ENCODE measurements around the gene MPL. TPM values are rescaled to one million over a fixed set of nuclear protein-coding genes. Genes with fewer than 3 reads are reported as not detected.
"Not testable (repeated sequence)": the region's sequence is repeated elsewhere in the genome, so short reads cannot be mapped to it uniquely, and the experiment has no call there.

MPL gene
- polyA plus RNA-seq, 1 donor: 0.83 TPM

DNA sequence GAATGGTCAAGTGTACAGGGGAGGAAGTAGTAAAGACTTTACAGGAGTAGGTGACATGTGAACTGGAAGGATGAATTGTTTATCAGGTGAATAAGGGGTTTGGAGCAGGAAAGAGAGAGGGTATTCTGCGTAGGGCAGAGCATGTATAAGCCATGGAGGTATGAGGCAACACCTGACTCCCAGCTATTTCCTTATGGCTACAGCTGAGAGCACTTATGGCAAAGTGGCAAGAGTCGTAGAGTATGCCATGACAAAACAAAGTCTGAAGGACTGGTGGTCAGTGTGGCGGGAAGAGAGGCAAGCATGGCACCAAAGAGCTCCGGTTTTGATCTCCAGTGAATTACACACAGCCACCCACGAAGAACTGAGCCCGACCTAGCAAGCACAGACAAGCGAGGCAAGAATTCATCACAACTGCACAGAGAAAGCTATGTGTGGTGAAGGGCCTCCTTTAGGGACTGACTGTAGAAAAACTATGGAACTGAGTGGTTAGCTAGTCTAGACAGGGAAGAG, 39.2 kb downstream of the MPL start:
- DNase-seq: no peak

DNA sequence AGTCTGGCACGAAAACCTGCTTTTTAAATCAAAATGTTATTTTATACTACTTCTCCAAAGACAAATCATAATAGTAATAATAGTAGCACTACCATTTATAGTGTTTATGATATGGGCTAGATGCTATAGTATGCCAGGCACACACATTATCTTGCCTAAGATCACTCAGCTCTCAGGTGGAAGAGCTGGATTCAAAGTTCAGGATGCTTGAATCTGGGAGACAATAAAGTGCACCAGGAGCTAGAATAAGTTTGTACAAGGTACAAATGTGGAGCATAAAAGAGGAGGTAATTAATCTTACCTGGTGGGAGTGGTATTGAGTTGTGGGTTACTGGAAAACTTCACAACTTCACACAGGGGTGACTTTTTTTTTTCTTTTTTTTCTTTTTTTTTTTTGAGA, 40.2 kb downstream of the MPL start:
- no peak for DNase-seq

GRCh38 chr1:43379476-43379875, 41.9 kb downstream of the MPL start:
- DNase-seq: no peak

DNA sequence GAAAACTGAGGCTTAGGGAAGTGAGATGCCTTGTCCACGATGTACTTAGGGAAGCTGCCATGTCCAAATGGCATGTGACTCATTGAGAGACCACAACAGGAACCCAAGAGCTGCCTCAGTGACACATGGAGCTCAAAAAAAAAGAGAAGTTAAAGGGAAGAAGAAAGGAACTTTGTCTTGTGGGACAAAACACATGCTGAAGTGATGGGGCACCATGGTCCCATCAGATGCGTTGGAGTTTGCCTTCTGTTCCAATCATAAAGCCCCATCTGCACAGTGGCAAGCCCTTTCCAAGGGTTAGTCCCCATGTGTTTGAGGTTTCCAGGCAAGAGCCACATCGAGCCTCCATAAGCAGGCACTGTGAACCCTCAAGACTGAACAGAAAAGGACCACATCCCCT, 44.0 kb downstream of the MPL start:
- DNase-seq: no peak

- no peak for DNase-seq
Measured at GRCh38 chr1:43382027-43382779, 44.6 kb downstream of the MPL start.

DNA sequence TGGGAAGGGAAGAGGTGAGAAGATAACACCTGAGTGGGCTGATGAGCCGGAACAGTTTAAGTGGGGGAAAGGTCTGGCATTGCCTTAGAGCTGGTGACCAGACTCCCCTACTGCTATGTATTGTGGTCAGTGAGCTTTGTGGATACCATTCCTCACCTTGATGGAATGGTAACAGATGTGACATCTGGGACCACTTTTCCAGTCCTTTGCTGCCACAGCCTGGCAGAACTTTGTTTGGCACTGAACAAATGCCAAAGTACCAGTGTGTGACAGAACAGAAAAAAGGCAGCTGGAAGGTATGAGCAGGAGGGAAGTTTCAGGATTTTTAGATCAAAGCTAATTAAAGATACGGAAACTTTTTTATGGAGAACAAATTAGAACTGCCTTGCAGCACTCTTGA, 45.8 kb downstream of the MPL start:
- no peak for DNase-seq

DNA sequence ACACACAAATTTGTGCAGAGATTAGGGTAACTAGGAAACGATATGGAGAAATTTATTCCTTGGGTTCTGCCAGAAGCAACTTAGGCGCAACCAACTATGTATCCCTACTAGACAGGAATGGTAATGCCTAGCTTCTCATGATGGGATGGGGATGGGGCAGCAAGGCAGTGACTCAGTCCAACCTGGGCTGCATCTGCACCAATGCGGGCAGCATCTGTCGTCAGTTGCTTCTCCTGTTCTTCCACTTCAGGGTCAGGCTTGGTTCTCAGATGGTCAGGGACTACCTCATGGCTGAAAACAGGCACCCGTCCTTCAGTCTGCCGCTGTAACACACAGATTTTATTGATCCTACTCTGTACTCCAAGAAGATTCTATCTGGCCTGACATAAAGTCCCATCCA, 49.1 kb downstream of the MPL start:
- no peak for DNase-seq

- DNase-seq: no peak
Measured at GRCh38 chr1:43387976-43388599, 50.5 kb downstream of the MPL start.

- DNase-seq: no peak
Measured at GRCh38 chr1:43388613-43389012, 51.0 kb downstream of the MPL start.

DNA sequence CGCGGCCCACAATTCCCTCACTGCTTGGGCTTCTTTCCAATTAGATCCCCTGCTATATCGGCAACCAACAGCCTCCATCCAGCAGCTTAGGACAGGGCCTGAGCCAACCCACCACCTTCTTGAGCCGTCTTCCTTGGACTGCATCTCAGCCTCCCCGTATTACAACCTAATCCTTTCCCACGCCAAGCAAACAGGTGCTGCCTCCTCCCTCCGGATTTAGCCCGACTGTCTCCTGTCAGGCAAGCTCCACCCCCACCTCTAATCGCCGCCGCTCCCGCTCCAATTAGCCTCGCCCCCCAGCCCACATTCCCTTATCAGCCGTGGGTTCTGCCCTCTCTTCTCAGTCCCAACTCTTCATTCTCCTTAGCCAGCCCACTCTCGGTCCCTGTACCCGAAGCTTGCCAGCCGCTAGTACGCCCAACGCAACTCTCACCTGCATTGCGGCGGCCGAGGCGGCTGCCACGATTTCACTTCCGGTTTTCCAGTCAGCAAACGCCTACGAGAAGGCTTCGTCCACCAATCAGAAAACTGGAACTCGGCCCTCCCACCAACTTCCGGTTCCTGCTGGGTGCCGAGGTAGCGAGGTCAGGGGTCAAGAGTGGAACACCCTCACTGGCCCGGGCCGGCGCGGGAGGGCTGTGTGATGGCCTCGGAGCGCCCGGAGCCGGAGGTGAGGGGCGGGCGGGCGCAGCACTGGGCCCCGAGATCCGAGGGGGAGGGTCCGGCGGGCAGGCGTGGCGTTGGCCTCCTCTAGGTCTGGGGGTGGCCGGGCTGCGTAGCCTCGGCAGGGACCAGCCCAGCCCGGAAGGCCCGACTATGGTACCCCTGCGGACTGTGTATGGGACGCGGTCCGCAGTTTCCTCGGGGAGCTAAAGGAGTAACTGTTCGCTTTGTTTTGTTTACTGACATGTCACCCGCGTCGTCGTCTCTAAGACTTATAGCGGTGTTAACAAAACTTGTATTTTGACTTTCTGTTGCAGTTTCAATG, 52.0 kb downstream of the MPL start, which contains the start of the genes MED8 and SZT2:
MED8 (minus strand) TSS at position 475 of the 988 bp plus-strand sequence; CDS start at position 439, 36 bp downstream.
SZT2 (plus strand) TSS at position 574 of the 988 bp plus-strand sequence; CDS start at position 644, 70 bp downstream.
- peak; percentile 95 for DNase-seq

GRCh38 chr1:43392702-43393101, 55.1 kb downstream of the MPL start:
- DNase-seq: no peak

GRCh38 chr1:43395523-43395922, 57.9 kb downstream of the MPL start:
- DNase-seq: no peak

- no peak for DNase-seq
Measured at GRCh38 chr1:43396059-43396458, 58.4 kb downstream of the MPL start.

- DNase-seq: no peak
Measured at GRCh38 chr1:43398227-43398626, 60.6 kb downstream of the MPL start.

GRCh38 chr1:43400441-43400840, 62.8 kb downstream of the MPL start:
- DNase-seq: not testable (repeated sequence)

DNA sequence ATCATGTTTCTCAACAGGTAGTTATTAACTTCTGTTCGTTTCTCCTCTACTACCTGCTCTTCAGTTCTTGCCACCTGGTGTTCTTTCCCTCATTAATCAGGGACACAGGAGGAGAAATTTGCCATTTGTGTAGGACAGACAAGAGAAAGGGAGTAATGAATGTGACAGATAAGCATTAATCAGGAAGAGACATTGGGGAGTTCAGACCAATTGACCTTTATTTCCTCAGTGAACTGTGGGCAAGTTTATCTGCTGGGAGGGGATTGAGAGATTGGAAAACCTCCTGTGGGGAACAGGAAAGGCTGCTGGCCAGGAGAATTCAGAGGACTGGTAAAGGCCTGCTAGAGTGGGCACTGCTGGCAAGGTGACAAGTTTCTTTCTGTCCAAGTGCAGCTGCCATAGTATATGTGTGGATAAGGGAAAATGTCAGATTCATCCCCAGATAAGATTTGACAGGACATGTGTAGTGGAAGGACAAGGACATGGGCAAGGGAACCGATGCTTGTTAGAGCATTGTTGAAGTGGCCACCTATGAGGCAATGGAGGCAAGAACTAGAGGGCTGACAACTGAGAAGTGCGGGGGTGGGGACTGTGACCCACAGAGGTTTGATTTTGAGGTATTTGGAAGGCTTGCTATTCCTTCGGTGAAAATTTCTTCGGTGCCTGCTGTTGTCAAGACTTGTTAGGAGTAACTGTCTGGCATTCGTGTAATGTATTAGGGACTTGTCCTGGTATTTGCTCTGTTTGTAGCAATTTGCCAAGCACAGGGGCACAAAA, 64.7 kb downstream of the MPL start:
- DNase-seq: no peak

Other genes starting within 250 kb of the MPL start
- 77.5 TPM for gene EBNA1BP2, start 165.5 kb upstream of the MPL start, polyA plus RNA-seq (ENCODE audit: insufficient read length)
- 5.4 TPM for gene CFAP57, start 165.5 kb upstream of the MPL start, polyA plus RNA-seq (ENCODE audit: insufficient read length)
- gene TMEM125, start 67.8 kb upstream of the MPL start, polyA plus RNA-seq (ENCODE audit: insufficient read length): 15.6 TPM
- gene C1orf210, start 52.2 kb upstream of the MPL start, polyA plus RNA-seq (ENCODE audit: insufficient read length): 21.1 TPM
- 47.3 TPM for gene TIE1, start 36.8 kb upstream of the MPL start, polyA plus RNA-seq (ENCODE audit: insufficient read length)
- 47.4 TPM for gene CDC20, start 21.2 kb downstream of the MPL start, polyA plus RNA-seq (ENCODE audit: insufficient read length)
- 84.1 TPM for gene ELOVL1, start 30.2 kb downstream of the MPL start, polyA plus RNA-seq (ENCODE audit: insufficient read length)
- 39.3 TPM for gene MED8, start 52.0 kb downstream of the MPL start, polyA plus RNA-seq (ENCODE audit: insufficient read length)
- 31.4 TPM for gene SZT2, start 52.1 kb downstream of the MPL start, polyA plus RNA-seq (ENCODE audit: insufficient read length)
- 35.4 TPM for gene HYI, start 116.1 kb downstream of the MPL start, polyA plus RNA-seq (ENCODE audit: insufficient read length)
- 240 TPM for gene PTPRF, start 193.1 kb downstream of the MPL start, polyA plus RNA-seq (ENCODE audit: insufficient read length)

All from left kidney (tissue), 2 donors.